ENCODE results near the gene SEC63.

DNA sequence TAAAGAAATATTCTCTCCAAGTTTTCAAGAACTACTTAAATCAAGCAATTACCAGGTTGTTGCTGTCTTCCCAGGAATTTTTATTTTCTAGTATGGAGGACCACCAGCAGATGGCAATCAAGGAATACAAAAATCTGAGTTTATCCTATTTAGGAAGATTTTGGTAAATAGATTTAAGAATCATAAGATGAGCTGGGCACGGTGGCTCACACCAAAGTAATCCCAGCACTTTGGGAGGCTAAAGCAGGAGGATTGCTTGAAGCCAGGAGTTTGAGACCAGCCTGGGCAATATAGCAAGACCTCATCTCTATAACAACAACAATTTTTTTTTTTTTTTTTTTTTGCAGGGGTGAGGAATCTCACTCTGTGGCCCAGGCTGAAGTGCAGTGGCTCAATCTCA lies 19.3 kb upstream of the SEC63 start:
- TF ChIP-seq EZH2 (IDR thresholded peaks at IDR 0.05; ENCODE audit: low read length, missing control alignments) = no peak
- TF ChIP-seq, protein P1, sequence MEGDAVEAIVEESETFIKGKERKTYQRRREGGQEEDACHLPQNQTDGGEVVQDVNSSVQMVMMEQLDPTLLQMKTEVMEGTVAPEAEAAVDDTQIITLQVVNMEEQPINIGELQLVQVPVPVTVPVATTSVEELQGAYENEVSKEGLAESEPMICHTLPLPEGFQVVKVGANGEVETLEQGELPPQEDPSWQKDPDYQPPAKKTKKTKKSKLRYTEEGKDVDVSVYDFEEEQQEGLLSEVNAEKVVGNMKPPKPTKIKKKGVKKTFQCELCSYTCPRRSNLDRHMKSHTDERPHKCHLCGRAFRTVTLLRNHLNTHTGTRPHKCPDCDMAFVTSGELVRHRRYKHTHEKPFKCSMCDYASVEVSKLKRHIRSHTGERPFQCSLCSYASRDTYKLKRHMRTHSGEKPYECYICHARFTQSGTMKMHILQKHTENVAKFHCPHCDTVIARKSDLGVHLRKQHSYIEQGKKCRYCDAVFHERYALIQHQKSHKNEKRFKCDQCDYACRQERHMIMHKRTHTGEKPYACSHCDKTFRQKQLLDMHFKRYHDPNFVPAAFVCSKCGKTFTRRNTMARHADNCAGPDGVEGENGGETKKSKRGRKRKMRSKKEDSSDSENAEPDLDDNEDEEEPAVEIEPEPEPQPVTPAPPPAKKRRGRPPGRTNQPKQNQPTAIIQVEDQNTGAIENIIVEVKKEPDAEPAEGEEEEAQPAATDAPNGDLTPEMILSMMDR (conservative IDR thresholded peaks at IDR 0.05 in 1 of 2, IDR thresholded peaks at IDR 0.05 in 1 of 2; ENCODE audit: low read depth in 1 of 2, low read length in 2 of 2) = peak; percentile 33 to 48

All from fibroblast of lung (primary cell).